DMS53 treated with DMSO at 0.1 percent for 48 hours (cell line): ENCODE measurements around the gene CPB2.

ENCODE experiments used
- DNase-seq: peaks from one replicate; lab custom pipeline; 2025; ENCODE audit not compliant: unreplicated experiment; lab: John Stamatoyannopoulos, UW

CPB2 gene

DNA sequence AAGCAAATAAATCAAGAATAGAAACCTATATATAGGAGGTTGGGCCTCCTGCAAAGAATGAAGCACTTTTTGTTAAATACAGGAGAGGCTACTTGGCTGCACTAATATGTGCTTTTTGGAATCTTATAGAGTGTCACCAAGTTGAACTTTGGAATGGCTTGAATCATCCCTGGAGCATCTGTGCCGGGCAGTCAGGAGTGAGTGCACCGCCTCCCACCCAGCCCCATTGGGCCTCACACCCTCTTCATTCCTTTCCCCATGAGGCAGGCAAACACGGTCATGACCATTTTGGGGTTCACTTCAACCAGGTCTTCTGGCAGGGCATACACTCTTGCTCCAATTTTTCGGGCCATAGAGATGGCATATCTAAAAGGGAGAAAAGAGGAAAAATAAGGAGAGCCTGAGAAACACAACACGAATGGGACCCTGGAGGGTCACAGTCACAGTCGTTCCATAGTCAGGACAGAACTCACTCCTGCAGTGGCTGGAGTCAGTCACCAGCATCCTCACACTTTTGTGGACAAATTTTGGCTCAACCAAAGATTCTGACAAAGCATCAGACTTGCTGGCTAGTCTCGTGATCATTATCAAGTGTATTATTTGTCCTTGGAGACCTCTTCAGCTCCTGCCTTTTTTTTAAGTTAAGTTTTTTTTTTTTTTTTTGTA, 22.7 kb upstream of the CPB2 start:
- no peak for DNase-seq

DNA sequence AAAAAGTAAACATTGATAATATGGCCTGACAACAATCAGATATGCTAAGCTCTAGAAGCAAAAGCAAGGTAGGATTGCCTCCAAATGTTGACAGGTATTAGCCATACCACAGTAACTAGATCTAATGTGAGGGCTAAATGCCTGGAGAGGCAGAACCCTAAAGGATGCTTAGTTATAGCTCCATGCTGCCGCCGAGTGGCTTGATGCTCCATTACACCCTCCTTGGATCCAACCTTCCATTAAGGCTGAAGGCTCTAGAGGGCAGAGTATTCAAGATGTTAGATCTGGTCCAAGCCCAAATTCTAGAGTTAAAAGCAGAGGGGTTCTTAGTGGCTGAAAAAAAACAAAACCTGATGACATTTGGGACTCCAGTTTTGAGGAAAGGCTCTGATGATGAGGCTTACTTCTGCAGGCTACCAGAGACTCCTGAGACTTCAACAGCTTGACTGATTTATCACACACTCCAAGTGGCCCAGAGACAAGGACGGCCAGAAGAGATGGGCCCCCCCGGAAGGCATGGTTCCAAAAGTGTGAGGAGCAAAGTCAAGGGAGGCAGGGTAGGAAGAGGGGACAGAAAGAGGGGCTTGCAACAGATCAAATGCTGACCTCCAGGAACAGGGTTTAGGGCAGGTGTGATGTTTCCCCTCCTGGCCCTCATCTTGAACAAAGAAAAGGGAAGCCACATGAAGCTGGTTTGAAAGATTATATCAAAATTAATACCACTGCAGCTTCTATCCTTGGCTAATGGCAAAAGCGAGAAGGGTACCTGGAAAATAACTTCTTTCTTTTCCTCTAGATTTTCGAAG, 21.9 kb upstream of the CPB2 start:
- DNase-seq, result peak; percentile 58

DNA sequence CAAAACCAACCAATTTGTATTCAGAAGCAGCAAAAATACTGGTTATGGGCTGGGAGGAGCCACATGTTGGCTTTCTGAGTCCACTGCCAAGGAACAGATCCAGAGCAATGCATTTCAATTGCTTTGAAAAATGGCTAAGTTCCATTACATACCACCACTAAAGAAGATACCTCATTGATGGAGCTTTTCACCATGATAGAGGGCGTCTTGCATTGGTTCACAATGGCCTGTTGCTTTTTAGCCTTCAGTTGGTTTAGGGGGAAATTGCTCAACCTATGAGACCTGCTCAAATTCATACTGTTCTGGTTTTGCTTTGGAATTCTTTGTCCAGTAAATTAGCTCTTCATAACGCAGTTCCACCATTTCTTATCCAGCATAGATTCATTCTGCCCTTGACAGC, 21.2 kb upstream of the CPB2 start:
- no peak for DNase-seq

DNA sequence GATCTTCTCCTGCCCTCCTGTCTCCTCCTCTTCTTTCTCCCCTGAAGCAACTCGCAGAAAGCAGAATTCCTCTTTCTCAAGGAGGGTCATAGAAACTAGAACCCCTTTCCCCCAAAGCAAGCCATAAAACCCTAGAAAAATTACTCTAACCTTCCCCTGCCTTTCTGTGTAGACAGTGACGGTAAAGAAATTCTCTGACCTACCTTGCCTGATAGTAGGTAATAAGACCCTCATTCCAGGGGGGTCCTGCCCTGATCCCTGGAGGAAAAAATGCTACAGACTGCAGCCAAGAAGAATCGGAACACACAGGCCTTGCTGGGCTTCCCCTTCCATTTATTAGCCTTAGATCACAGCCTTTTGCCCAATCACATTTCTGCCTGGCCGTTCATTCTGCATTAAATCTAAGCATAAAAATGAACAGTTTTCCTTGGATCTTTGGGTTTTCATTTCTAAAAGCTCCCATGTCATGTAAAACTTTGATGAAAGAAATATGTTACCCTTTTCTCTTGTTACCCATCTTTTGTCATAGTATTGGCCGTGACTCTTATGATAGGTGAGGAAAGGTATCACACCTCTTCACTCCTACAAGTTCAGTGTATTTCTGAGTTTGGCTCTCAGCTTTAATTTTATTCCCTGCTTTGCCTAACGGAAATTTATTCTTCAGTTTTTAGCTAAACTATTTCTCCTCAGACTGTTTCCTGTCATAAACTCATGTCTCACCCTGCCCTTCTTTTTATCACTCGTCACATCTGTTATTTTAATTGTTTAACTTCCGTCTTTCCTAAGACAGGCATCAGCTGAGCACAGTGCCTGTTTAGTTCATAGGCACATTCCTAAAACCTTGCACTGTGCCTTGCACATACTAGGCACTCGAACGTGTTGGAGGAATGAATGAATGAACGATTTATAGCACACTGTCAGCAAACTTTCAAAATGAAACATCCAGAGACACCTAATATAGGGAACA, 20.4 kb upstream of the CPB2 start:
- no peak for DNase-seq

DNA sequence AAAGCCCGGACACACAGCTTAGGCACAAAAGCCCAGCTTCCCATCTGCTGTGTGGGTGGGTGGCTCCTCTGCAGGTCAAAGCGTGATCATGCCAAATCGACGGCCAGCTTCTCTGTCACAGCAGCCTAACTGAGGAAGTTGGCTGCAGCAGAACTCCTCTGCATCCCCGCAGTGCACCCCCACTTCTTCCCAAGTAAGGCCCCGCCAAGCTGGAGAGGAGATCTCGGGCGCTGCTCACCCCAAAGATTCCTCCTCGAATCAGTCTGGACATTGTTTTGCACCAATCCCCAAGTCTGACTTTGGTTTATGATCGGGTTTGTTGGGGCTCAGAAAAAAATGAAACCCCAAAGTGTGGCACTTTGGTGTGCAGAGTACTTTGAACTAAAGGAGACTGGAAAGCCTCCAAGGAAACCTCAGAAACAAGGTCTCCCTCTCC, 19.7 kb upstream of the CPB2 start:
- DNase-seq, result no peak

DNA sequence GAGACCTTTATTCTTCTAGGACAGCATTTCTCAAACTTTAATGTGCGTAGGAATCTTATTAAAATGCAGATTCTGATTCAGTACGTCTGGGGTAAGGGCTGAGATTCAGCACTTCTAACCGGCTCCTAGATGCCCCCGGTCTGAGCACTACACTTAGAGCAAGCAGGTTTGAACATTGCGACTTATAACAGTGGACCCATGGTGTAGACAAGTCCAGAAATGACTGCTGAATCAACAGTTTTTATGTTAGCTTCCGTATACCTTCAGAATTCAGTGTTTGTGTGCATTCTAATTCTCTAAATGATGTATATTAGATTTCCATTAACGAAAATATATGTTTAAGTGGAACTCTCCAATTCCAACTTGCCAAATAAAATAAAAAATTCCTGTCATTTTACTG, 17.5 kb upstream of the CPB2 start:
- DNase-seq, result no peak

DNA sequence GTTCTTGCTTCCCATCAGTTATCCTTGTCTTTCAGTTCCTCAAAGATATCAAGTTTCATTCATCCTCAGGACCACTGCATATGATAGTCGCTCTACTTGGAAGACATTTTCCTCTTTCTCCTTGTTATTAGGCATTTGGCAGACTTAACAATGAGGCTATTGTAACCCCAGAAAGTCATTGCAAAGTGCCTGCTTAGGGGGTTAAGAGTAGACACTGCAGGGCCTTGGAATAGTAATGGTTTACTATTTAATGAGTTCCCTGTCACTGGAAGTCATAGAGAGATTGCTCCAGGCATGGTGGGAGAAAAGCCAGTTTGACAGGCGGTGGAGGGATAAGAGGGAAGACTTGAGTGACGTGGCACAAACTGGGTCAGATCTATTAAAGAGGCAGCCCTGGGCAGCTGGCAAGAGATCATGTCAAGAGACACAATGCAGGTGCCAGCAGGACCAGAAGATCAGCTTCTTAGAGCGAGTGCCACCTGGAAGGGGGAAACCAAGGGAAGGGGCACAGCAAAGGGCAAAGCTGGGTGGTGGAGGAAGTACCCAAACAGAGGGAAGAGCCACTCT, 16.8 kb upstream of the CPB2 start:
- no peak for DNase-seq

DNA sequence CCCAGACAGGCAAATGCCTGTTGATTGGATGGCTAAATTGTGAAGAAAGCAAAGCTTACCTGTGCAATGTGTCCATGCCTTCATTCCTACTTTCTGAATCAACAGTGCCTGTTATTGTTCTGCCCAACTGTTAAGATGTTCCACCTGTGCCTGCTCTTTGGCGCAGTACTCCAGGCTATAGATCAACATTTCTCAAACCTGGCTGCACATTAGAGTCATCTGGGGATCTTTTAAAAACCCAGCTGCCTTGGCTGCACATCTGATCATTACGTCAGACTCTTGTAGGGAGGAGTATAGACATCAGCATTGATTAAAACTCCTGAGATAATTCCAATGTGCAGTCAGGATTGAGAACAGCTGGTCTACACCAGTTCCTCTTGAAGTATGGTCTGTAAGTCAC, 16.2 kb upstream of the CPB2 start:
- no peak for DNase-seq

DNA sequence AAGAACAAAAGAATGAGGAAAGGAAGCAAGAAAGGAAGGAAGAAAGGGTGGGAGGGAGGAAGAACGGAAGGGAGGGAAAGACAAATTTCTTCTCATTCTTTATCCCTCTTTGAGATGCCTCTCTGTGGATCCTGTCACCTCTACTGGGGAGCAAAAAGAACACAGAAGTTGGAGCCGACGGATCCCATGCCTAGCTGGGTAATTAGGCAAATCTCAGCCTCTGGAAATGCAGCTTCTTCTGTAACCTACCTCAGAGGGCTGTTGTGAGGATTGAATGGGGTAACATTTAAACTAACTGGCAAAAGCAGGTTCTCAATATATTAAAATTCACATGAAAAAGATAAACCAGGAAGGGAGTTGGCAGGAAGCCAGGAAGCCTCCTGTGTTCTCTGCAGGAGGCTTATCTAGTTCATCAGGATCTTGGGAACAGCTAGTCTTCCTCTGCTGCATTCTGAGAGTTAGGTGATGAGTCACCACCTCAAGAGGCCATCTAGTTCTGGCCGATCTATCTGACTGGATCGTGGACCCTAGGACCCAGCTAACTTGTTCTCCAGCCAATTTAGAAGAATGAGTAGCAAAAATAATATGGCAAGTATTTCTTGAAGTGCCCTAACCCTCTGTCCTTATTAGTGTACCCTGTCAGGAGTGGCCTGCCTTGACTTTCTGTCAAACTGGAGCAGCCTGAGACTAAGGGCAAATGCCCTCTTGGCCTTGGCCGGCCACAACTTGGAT, 15.2 kb upstream of the CPB2 start:
- peak; percentile 40 for DNase-seq

DNA sequence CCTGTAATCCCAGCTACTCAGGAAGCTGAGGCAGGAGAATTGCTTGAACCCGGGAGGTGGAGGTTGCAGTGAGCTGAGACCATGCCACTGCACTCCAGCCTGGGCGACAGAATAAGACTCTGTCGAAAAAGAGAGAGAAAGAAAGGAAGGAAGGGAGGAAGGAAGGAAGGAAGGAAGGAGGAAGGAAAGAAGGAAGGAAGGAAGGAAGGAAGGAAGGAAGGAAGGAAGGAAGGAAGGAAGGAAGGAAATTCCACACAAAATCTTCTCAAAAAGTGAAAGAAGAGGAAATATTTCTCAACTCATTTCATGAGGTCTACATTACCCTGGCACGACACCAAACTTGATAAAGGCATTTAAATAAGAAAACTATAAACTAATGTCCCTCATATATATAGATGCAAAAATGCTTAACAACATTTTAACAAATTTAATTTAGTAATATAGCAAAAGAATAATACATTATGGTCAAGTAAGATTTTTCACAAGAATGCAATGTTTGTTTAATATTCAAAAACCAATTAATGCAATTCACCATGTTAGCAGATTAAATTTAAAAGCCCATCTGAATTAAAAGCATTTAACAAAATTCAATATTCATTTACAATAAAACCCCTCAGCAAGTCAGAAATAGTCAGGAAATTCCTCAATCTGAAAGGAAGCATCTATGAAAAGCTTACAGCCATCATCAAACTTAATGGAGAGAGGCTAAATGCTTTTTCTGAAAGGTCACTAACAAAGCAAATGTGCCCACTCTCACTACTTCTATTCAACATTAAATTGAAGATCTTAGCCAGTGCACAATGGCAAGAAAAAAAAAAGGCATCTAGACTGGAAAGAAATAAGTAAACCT, 12.0 kb upstream of the CPB2 start:
- no peak for DNase-seq

DNA sequence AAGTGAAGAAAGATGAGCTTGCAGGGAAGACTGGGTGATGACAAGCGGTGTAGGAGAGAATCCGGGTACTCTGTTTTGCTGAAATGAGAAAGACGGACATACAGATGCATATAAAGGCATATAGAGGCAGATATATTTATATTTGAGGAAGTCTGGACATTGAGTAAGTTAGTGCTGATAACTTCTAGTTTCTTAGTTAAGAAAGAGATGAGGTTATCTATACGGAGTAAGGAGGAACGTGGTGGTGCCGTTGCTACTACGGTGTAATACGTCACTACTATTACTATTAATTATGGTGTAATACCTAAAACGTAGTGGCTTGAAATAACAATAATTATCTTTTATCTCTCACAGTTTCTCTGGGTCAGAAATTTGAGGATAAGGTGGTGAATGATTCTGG, 9.8 kb upstream of the CPB2 start:
- no peak for DNase-seq

DNA sequence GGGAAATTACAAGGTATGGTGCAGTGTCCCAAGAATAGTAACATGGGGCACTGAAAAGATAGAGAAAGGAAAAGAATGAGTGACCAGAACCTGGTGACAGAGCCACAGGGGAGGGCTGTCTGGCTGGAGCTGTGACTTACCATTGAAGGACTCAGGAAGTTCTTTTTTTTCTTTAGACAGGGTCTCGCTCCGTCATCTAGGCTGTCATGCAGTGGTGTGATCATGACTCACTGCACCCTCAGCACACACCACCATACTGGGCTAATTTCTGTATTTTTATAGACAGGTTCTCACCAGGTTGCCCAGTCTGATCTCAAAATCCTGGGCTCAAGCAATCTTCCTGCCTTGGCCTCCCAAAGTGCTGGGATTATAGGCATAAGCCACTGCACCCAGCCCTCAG, 8.8 kb upstream of the CPB2 start:
- DNase-seq, result no peak

DNA sequence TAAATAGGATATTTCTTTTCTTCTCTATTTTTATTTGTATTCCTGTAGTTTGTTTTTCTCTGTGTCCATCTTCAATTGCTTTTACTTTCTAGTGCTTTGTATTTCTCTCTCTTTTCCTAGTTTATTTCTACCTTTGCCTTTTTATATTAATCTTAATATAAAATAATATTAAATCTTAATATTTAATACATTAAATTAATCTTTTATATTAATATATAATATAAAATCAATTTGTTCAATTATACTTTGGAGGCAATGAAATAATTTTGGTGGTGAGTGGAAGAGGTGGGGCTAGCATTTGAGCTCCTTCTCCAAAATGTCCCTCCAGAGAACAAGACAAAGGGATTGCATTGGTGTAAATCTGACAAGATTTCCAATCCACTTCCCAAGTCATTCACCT, 6.3 kb upstream of the CPB2 start:
- DNase-seq, result no peak

DNA sequence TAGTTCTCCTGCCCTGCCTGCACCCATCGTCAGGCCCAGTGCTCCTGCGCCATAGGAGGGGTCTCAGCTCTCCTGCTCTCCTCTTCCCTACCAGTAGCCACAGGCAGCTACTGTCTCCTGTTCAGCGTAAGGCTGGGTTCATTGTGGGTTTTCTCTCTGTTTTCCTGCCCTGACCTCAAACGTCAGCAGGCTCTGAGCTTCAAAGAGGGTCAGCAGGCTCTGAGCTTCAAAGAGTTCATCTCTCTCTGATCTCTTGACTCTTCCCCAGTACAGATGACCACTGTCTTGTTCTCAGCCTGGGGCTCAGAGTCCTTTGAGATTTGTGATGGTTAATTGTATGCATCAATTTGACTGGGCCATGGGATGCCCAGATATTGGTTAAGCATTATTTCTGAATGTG, 4.6 kb upstream of the CPB2 start:
- no peak for DNase-seq

DNA sequence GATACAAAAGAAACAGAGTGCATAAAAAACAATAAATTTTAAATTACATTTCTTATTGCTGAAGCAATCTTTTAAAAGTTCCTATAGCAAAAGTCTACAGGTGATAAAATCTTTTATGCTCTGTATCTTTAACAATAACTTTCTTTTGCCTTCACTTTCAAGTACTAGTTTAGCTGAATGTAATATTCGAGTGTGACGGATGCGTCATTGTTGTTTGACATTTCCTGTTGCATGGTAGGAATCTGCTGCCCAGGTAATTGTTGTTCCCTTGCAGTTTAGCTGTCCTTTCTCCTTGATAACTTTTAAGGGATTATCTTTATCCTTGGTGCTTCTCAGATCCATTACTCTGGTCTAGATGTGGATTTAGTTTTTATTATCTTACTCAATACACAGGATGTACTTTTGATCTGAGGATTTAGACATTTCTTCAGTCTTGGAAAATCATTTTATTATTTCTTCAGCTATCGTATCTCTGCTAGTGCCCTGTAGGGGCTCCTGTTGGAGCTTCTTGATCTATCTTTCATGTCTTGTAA, 2.1 kb upstream of the CPB2 start:
- DNase-seq, result no peak

DNA sequence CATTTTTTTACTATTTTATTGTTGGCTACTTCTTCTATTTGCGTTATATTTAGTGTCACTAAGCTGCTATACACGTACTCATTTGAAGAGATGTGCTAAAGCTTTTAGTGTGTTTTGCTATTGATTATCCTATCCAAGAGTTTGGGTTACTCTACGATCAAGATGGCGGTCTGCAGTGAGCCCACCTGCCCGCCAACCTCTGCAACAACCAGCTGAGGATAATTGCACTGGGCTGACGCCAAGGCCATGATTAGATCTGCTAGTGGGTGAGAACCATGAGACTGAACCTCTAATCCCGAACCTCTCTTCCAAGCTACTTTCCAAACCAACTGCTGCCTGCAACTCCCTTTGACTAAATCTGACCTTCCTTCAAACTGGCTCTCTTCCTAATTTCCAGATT, 1.8 kb downstream of the CPB2 start:
- no peak for DNase-seq

DNA sequence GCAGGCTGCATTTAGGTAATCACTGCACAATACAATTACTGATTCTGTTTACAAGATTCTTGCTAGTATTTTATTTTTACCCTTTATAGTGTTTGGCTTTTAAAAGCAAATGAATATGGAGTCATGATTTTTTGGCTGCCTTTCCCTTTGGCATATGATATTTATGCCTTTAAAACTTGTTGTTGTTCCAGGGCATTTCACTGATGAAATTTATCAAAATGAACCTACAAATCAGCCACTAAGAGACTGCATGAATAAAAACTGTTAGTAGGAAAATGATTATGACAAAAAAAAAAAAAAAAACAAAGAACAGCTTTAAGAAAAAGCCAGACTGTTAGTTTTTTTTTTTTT, 2.6 kb downstream of the CPB2 start:
- no peak for DNase-seq

DNA sequence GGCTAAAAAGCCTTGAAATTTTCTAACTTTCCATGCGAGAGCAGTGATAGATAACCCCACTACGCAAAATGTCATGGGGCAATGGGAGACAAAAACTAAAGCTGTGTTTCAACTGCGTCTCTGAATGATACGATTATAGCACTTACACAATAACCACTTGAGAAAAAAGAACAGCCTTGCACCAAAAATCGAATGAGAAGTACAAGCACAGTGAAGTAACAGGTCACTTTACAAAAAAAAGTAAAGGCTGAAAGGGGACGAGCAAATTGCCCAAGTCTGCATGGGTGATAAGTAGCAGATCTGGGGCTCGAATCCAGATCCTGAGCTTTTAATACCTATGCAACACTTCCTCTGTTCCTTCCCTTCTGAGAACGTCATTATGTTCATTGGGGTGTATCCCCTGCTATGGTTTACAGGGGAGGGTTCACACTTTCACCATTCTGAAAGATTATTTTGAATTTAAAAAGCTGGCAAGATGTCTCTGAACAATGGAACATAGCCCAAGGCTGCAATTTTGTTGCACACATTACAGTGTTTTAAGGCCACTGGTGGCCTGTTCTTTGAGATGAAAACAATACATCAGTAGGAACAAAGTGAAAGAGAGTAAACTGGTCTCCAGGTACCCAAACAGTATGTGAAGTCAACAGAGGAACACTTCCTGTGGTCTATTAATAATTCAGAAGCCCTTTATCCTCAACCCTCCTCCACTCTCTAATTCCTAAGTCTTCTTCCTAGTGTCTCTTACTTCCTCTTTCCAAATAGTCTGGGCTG, 3.2 kb downstream of the CPB2 start:
- no peak for DNase-seq

DNA sequence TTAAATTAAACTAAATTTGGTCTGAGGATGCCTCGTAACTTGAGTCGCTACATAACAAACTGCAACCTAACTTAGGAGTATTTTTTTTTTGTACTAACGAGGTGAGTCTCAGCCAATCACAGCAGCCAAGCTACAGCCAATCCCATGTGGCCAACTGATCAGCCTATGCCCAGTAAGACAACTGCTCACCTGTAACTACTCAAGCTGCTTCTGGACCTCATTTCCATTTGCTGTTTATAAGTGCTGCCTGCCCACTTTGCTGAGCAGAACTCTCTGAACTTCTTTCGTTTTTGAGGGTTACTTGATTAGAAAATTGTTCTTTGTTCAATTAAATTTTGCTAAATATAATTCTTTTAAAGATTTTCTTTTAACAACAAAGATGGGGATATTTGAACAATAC, 3.8 kb downstream of the CPB2 start:
- no peak for DNase-seq
